Activated CD8-positive, alpha-beta memory T cell treated with anti-CD3 and anti-CD28 coated beads for 48 hours (primary cell): ENCODE results near the gene RMI2.

Experiments
- DNase-seq, 3 experiments: peaks; one replicate each; pipeline ENCODE4 v3.0.0-alpha.2; 2020; ENCODE audit warnings: low read depth in 2 of 3, low spot score in 2 of 3

RMI2 gene

DNA sequence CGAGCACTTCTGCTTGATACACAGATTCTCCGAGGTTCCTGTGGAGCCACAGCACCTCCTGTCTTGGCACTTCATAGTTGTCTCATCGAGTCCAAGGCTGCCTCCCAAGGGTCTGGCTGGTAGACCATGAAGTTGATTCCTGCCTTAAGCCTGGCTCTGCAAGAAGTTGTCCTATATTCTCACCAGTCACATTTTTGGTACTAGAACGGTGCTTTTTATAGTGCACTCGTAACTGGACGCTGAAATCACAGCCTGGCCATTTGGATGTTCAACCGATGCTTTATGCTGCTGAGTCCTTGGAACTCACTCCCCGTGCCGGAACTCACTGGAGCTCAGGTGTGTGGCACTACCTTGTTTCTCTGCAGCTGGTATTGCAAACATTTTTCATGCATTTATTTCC is 35.6 kb downstream of the RMI2 start:
- no peak for DNase-seq

DNA sequence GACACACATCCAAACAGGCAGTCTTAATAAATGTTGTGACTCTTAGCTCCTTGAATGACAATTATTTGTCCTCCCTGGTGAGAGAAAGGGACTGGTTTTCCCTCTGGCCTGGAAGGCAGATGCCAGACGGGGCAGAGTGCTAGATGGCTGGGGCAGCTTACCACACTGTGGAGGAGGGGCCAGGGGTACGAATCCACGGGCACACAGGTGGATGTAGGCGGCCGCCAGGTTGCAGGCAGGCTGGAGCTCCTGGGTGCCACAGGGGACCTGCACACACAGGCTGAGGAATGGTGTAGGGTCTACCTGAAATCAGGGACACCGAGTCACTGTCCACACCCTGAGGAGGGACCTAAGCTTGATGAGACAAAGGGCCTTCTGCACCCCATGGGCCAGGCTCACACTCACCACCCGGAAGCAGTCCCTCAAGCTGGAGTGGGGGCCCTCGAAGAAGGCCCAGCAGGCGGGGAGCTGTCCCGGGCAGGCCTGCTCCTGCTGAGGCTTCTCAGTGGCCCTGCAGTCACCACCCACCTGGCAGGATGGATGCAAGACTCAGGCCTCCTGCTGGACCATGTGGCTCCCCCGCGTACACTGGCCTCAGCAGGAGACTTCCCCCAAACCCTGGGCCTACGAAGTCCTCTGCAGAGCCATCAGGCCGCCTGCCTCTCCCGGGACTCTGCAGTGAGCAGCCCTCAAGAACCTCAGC is 38.4 kb downstream of the RMI2 start:
- DNase-seq: no peak

DNA sequence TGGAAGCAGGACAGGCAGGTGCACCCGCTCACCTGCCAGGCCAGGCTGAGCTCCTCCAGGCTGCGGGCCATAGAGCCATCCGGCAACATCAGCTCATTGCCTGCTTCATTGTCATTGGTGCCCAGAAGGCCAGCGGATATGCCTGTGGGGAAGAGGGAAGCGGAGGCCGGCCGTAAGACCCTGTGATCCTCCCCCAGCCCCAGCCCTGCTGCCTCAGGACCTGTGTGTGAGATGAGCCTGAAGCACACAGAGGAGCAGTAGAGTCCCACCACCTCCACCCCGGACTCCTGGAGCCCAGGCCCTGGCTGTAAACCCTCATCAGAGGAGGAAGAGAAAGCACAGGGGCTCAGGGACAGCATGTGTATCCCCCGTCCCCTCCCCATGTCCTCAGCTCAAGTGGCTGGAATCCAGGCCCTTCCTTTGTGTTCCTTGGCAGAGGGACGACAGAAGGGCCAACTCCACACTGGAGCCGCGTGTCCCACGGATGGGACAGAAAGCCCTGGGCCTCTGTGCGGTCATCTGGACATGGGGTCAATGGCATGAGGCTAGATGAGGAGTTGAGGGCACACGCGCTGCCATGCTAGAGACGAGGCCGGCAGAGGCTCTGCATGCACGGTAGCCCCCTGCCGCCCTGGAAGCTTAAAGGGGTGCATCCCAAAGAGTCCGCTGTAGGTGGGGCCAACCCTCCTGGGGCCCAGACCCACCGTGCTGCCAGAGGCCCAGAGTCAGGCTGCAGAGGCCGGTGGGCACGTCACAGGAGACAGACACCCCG is 39.1 kb downstream of the RMI2 start:
- no peak for DNase-seq

DNA sequence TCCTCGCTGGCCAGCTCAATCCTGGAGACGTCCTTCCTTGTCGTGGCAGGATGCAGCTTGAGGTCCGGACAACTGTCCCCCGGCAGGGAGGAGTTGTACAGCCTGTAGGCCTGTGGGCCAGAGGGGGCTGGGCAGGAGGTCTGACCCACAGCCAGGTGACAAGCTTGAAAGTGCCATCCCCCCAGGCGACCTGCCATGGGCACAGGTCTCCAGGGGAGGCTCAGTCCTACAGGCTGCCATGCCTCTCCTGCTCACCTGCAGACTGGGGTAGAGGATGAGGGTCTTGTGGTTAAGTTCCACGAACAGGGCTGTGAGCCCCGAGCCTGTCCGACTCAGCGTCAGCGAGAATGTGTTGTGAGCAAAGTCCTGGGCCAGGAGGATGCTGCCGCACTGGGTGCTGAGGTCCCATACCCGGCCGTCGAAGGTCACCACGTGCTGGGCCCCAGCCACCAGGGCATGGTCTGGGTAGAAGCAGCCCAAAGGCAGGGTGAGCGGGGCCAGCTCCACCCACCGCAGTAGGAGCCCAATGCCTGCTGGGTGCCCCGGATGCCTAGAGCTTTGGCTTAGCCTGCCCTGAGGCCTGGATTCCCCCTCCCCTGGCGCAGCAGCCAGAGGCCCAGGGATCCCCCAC is 39.8 kb downstream of the RMI2 start:
- no peak for DNase-seq

DNA sequence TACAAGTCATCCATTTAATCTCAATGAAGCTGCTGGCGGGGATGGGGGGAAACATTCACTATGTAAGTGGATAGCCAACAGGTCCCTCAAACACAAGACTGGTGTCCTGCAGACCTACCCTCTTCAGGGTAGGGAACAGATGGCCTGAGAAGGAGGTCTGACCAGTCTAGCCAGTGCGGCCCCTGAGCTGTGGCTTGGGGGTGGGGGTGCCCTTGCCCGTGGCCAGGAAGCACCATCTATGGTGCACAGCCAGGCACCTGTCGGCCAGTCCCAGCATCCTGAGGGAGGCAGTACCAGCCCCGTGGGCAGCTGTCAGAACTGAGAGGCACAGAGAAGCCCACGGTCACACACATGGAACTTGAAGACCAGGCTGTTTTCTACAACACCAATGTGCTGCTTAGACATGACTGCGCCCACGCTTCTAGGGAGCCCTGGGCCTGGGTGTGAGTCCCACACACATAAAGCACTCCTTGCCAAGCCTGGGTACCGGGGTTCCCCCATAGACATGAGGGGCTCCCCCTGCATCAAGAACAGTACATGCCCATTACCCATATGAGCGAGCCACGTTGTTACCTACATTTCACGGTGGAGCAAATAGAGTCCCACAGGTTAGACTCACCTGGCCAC is 40.9 kb downstream of the RMI2 start:
- DNase-seq: no peak

DNA sequence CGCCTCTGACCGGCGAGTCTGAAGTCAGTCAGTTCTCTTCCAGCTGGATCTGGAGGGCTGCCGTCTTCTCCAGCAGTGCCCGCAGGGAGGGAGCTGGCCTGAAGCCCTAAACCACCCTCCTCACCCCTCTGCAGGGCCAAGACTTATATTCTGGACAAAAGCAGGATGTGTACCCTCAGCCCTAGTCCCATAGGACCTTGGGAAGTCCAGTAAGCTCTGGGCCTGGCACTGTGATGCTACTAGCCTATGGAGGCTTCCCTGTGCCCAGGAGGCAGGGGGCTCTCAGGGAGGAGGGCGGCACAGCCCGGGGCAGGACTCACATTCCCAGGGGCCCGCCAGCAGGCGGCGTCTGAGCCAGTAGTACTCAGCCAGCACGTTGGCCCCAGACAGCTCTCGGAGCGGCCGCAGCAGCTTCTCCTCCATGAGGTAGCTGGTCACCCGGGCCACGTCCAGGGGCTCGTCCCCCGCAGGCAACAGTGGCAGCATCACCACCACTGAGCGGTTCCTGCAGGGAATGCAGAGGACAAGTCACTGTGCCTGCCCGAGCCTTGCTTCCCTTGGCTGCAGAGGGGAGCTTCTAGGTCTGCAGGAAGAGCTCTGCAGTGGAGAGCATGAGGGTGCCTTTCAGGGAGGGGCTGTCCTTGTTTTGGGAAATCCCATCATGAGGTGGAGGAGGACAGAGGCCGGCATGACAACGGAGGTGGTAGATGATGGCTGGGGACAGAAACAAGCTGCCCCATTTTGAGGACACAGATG is 41.7 kb downstream of the RMI2 start:
- DNase-seq: no peak

DNA sequence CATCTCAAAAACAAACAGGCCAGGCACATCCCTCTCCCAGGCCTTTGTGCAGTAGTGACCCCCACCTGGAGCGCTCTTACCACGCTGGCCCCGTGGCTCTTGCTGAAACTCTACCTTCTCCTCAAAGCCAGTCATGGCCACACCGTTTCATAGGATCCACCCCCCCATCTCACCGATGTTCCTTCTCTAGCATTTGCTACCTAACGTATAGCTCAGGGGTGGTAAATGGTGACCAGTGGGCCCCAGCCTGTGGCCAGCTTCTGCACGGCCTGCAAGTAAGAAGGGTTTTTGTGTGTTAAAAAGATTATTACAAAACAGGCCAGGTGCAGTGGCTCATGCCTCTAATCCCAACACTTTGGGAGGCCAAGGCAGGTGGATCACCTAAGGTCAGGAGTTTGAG is 43.8 kb downstream of the RMI2 start:
- DNase-seq: no peak

DNA sequence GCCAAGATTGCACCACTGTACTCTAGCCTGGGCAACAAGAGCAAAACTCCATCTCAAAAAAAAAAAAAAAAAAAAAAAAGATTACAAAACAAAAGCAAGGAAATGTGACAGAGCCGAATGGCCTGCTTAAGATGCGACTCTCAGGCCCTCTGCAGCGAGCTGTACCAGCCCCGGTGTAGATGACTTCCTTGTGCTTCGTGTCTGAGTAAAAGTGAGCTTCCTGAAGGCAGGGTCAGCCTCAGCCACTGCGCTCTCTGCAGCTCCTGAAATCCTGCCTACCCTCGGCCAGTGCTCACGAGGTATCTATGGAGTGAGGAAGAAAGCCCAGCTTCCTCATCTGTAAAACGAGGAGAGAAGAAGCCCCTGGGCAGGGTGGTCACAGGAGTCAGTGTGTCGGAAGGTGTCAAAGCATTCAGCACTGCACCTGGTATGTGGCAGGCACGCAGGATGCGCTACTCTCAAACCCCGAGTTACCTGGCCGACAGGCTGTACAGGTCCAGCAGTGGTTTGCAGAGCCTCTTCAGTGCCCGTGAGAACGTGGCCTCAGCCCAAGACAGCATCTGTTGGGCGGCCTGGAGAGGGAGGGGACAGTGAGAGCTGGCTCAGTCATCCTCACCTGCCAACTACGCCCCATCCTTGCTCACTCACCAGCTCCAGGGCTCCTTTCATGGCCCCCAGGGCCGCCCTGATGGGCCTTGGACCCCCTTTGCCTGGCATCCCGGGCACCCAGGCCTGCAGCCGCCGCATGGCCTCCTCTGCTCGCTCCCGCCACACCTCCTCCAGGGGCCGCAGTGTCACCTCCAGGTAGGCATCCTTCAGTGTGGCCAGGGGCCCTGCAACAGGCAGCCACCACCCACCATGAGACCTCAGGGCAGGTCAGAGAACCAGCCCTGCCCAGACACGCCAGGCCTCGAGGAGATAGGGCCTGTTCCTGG is 44.6 kb downstream of the RMI2 start:
- DNase-seq: no peak

DNA sequence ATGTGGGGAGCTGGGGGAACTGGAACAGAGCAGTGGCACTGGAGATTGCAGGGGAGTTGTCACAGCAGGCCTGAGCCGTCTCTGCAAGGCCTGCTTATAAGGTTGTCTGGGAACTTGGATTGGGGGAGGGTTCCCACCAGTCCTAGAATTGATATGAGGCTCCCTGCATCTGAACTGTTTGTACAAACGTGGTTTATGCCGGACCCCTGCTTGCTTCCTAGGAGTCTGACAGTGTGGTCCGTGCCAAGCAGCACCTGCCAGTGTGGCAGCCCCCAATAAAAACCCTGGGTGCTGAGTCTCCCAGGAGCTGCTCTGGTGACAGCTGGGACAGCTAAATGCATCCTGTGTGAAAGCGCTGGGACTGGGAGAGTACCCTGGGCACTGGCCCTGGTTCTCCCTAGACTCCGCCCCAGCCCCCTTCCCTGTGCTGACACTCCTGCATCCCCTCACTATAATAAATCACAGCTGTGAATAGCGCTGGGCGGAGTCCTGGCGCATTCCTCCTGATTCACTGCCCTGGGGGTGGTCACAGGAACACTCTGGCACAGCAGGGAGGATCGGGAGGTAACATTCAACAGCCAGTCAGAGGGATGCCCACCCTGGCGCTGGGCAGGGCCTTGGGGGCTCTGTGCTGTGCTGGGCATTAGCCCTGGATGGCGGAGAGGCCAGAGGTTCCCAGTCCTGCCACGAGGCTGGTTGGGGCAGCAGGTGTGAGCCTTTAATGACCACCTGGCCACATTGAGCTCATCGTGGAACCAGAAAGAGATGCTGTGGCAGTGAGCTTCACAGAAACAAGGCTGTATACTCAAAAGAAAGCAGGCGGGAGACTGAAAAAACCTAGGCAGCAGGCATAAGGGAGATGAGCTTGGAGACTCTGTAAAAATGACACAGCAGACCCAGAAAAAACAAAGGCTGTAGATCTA is 45.6 kb downstream of the RMI2 start:
- DNase-seq: no peak

DNA sequence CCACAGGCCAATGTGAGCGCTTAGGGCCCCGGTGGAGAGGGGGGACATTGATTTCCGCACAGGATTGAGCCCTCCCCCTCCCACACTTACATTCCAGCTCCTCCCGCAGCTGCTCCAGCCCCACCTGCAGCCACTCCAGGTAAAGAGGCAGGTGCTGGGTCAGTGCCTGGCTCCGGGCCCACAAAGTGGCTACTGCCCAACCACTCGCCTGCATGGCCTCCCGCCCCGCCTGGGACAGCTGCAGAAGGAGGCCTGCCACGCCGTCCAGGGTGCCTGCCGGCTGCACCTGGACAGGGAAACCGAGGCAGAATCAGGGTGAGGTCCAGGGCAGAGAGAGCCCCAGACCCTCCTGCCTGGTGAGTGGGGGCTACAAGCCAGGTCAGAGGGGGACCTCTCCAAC is 46.3 kb downstream of the RMI2 start:
- no peak for DNase-seq

DNA sequence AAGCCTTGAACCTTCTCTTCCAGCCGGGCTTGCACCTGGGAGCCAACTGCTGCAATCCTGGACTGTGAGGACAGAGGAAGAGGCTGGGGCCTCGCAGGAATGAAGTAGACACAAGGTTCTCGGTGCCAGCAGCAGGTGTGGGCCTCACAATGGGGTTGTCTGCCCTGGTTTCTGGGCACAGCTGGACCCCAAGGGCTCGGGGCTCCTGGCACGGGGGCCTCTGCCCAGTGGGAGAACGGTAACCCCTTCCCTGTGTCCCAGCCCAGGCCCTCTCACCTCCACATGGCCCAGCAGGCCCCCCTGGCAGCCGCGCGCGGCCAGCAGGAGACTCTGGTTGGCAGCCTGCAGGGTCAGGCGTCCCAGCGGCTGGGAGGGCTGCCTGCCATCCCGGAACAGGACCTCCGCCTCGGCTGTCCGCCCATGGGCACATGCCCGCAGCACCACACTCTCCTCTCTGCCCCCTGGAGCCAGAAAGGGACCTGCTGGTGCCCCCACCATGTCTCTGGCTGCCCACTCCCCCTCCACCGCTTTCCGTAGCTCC is 46.9 kb downstream of the RMI2 start:
- no peak for DNase-seq

DNA sequence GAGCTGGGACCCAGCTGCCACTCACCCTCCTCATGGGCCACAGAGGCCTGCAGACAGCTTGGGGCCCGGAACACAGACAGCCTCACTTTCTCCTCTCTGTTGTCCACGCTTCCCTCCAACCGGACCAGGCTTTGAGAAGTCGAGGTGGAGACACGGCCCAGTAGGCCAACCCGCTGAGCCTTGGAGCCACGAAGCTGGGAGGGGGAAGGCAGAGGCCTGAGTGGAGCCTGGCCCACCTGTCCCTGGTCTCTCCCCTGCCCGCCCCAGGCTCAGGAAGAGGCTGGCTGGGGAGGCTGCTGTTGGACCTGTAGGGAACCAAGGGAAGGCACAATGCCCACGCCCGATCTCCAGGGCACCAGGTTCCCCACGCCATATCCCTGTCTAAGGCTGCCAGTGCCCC is 48.1 kb downstream of the RMI2 start:
- no peak for DNase-seq

DNA sequence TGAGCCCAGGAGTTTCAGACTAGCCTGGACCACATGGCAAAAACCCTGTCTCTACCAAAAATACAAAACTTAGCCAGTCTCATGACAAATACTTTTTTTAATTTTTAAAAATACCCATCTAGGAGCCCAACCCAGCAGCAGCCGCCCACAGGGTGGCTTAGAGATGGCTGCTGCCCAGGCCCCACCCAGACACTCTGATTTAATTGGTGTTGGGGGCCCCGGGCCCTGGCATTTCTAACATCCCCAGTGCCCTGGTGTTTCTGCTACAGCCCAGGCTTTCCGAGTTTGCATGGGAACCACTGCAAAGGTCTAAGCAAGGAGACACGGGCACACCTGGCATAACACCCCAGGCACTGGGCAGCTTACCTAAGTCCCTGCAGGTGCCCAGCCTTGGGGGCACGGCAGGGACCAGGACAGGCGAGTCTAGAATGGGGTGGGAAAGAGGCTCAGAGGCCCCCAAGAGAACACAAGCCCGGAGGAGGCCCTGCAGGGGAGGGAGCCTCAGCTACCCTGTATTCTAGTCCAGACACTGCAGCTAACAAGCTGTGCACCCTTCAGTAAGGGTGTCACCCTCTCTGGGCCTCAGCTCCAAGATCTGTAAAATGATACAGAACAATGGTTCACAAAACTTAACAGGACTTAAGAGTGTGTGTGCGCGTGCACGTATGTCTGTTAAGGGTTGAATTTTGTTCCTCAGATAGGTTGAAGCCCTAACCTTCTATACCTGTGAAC is 48.8 kb downstream of the RMI2 start:
- DNase-seq: no peak

DNA sequence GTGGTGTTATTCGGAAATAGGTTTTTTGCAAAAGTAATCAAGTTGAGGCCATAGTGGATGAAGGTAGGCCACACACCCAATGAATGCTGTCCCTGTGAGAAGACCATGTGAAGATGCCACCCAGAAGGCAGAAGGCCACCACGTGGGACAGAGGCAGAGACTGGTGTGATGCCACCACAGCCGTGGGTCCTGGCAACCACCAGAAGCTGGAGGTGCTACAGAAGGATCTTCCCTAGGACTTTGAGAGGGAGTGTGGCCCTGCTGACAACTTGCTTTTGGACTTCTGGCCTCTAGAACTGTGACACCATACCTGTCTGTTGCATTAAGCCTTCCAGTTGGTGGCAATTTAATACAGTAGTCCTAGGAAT is 49.3 kb downstream of the RMI2 start:
- DNase-seq: no peak

DNA sequence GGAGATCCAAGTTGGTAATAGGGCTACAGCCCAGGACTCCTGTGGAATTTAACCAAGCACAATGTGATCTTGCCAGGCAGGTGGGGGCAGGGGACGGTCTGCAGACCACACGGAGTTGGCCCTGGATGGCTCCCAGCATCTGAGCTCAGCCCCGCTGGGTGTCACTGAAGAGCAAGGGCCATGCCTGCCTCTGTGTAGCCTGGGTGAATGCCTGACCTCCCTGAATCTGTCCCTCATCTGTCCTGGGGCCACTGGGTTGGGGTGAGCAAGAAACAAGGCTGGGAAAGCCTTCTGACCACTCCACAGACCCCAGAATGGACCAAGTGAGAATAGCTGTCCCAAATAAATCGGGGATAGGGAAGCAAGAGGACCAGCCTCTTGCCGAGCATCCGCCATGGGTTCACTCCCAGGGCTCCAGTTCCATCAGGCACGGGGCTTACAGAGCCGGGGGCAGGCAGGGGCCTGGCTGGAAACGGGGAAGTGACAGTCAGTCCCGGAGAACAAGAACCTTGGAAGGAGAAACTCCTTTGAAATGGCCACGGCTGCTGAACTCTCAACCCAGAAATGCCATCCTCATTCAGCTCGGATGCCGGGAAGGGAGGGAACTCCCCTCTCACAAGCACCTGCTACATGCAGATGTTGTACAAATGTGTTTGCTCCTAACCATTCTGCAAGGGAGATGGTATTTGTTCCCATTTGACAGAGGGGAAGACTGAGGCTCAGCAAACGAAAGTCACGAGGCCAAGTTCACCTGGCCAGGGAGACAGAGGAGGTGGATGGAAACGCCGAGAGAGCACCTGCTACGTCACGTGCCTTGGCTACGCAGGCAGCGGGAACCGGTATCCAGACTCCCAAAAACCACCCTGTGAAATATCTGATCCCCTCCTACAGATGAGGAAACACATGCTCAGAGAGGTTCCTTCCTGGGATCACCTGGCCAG is 50.0 kb downstream of the RMI2 start:
- no peak for DNase-seq

DNA sequence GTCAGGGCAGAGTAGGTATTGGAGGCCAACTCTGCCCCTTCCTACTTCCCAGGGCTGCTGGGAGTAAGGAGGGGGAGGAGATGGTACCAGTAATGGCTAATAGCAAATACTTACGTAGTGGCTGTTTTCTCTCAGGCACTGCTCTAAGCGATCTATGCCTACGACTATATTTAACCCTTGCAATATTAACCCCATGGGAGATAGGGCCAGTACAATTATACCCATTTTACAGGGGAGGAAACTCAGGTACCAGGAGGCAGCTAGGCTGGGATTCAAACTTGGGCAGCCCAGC is 50.6 kb downstream of the RMI2 start:
- DNase-seq: no peak
